ENCODE results near the gene KCNIP4. TPM values are rescaled to one million over a fixed set of nuclear protein-coding genes. Genes with fewer than 3 reads are reported as not detected.

The KCNIP4 gene
- total RNA-seq, 1 donor from 2014 or later: 0.17 TPM

GRCh38 chr4:21664355-21664754 is 284.2 kb downstream of the KCNIP4 start:
- no peak for DNase-seq (ENCODE audit: low read depth)
- no peak overlapping the region for H3K4me3 ChIP-seq (ENCODE audit: low read depth, low read length)
- no peak for TF ChIP-seq CTCF (conservative IDR thresholded peaks at IDR 0.05; ENCODE audit: low read depth, low read length)

GRCh38 chr4:21656832-21657231 is 291.7 kb downstream of the KCNIP4 start:
- peak; percentile 68 for DNase-seq (ENCODE audit: low read depth)
- TF ChIP-seq CTCF (conservative IDR thresholded peaks at IDR 0.05; ENCODE audit: low read depth, low read length): no peak

GRCh38 chr4:21655031-21655430 is 293.5 kb downstream of the KCNIP4 start:
- no peak for DNase-seq (ENCODE audit: low read depth)
- H3K4me3 ChIP-seq (ENCODE audit: low read depth, low read length): no peak overlapping the region
- no peak for TF ChIP-seq CTCF (conservative IDR thresholded peaks at IDR 0.05; ENCODE audit: low read depth, low read length)

More at GRCh38 chr4:21656832-21657231, 291.7 kb downstream of the KCNIP4 start:
- no peak overlapping the region for H3K4me3 ChIP-seq (ENCODE audit: low read depth, low read length)

GRCh38 chr4:21652508-21653231 is 295.9 kb downstream of the KCNIP4 start:
- no peak for DNase-seq (ENCODE audit: low read depth)
- no peak for TF ChIP-seq CTCF (conservative IDR thresholded peaks at IDR 0.05; ENCODE audit: low read depth, low read length)
- H3K4me3 ChIP-seq (ENCODE audit: low read depth, low read length): no peak overlapping the region

GRCh38 chr4:21649391-21650090 is 299.0 kb downstream of the KCNIP4 start:
- no peak for DNase-seq (ENCODE audit: low read depth)
- H3K4me3 ChIP-seq (ENCODE audit: low read depth, low read length): no peak overlapping the region
- TF ChIP-seq CTCF (conservative IDR thresholded peaks at IDR 0.05; ENCODE audit: low read depth, low read length): no peak

GRCh38 chr4:21645776-21646175 is 302.8 kb downstream of the KCNIP4 start:
- DNase-seq (ENCODE audit: low read depth): no peak
- TF ChIP-seq CTCF (conservative IDR thresholded peaks at IDR 0.05; ENCODE audit: low read depth, low read length): no peak
- H3K4me3 ChIP-seq (ENCODE audit: low read depth, low read length): no peak overlapping the region
